A549 (cell line): ENCODE measurements around the gene MTPN.

Source experiments
- SREBF2 ChIP-seq: fragments of 450-650 bp; IDR thresholded peaks from 2 replicates; pipeline ENCODE4 v1.6.1; 2014; ENCODE audit warnings: mild to moderate bottlenecking, moderate library complexity
- TF ChIP-seq, protein P1 (sequence below): fragments of >200 bp; sonication (Bioruptor Twin); formaldehyde crosslinking; IDR thresholded peaks from 3 replicates; pipeline ENCODE4 v1.5.1; 2016
- TF ChIP-seq, protein P2 (sequence below): IDR thresholded peaks from 2 replicates; pipeline ENCODE4 v1.6.1; 2012

DNA sequence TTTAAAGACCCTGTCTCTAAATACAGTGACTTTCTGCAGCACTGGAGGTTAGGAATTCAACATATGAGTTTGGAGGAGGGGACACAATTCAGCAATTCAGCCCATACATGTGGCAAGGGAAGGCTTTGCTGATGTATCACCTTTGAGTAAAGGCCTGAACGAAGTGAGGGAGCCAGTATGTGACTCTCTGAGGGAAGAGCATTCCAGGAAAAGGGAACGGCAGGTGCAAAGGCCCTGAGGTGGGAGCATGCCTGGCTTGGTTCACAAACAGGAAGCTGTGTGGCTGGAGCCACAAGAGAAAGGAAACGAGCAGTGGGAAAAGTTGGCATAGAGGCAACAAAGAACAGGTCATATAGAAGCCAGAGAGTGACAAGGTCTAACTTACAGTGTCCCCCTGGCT lies 72.9 kb downstream of the MTPN start:
- TF ChIP-seq SREBF2, result no peak
- TF ChIP-seq, protein P1, sequence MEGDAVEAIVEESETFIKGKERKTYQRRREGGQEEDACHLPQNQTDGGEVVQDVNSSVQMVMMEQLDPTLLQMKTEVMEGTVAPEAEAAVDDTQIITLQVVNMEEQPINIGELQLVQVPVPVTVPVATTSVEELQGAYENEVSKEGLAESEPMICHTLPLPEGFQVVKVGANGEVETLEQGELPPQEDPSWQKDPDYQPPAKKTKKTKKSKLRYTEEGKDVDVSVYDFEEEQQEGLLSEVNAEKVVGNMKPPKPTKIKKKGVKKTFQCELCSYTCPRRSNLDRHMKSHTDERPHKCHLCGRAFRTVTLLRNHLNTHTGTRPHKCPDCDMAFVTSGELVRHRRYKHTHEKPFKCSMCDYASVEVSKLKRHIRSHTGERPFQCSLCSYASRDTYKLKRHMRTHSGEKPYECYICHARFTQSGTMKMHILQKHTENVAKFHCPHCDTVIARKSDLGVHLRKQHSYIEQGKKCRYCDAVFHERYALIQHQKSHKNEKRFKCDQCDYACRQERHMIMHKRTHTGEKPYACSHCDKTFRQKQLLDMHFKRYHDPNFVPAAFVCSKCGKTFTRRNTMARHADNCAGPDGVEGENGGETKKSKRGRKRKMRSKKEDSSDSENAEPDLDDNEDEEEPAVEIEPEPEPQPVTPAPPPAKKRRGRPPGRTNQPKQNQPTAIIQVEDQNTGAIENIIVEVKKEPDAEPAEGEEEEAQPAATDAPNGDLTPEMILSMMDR, result no peak
- TF ChIP-seq, protein P2, sequence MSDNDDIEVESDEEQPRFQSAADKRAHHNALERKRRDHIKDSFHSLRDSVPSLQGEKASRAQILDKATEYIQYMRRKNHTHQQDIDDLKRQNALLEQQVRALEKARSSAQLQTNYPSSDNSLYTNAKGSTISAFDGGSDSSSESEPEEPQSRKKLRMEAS, result no peak
